HL-60 (cell line): ENCODE data around the gene SHOC2.

Experiments used
- DNase-seq, 2 experiments: peaks; one replicate each; pipeline ENCODE4 v3.0.0-alpha.2; 2010 to 2020; ENCODE audit warnings: low read depth in 1 of 2, low spot score in 1 of 2
- H3K27ac ChIP-seq: fragments of 250-450 bp; sonication (Bioruptor Pico); replicated peaks from 2 replicates; pipeline ENCODE4 v1.5.1; 2020; ENCODE audit warnings: mild to moderate bottlenecking, moderate library complexity
- H3K27me3 ChIP-seq: fragments of 250-450 bp; sonication (Bioruptor Pico); 2 replicates; pipeline ENCODE4 v1.5.1; 2021; ENCODE audit warnings: mild to moderate bottlenecking, moderate library complexity; ENCODE audit not compliant: insufficient read depth, poor library complexity, severe bottlenecking
- H3K4me3 ChIP-seq: replicated peaks from 2 replicates; pipeline ENCODE4 v1.5.1; 2011; ENCODE audit warnings: mild to moderate bottlenecking, control low read depth, low read length; ENCODE audit not compliant: insufficient read depth
- GABPA ChIP-seq: IDR thresholded peaks from 2 replicates; pipeline ENCODE4 v1.6.1; 2012; ENCODE audit warnings: low read depth
- POLR2AphosphoS5 ChIP-seq: IDR thresholded peaks from 2 replicates; pipeline ENCODE4 v1.6.1; 2012; ENCODE audit warnings: low read depth
- SPI1 ChIP-seq: IDR thresholded peaks from 2 replicates; pipeline ENCODE4 v1.6.1; 2012; ENCODE audit warnings: low read depth, mild to moderate bottlenecking, borderline replicate concordance
- TF ChIP-seq, protein P1 (sequence below): IDR thresholded peaks from 2 replicates; pipeline ENCODE4 v1.6.1; 2012; ENCODE audit warnings: low read depth; ENCODE audit not compliant: insufficient replicate concordance
- TF ChIP-seq, protein P2 (sequence below): IDR thresholded peaks from one replicate; pipeline ENCODE4 v1.5.1; 2011; ENCODE audit warnings: low read length, control low read depth, inconsistent platforms; ENCODE audit not compliant: insufficient read depth

SHOC2 gene

DNA sequence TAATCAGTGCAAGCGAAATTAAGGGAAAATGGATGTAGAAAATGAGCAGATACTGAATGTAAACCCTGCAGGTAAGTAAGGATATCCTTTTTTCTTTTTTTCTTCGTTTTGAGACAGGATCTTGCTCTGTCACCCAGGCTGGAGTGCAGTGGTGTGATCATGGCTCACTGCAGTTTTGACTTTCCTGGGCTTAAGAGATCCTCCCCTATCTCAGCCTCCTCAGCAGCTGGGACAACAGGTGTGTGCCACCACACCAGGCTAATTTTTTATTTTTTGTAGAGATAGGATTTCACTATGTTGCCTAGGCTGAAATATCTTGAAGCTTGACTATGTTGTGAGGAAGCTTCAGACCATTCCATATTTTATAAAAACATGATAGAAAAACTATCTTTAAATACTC is 43.4 kb upstream of the SHOC2 start:
- no peak overlapping the region for H3K27ac ChIP-seq
- no peaks in the 10 kb centered on the region for H3K27me3 ChIP-seq
- TF ChIP-seq, protein P1, sequence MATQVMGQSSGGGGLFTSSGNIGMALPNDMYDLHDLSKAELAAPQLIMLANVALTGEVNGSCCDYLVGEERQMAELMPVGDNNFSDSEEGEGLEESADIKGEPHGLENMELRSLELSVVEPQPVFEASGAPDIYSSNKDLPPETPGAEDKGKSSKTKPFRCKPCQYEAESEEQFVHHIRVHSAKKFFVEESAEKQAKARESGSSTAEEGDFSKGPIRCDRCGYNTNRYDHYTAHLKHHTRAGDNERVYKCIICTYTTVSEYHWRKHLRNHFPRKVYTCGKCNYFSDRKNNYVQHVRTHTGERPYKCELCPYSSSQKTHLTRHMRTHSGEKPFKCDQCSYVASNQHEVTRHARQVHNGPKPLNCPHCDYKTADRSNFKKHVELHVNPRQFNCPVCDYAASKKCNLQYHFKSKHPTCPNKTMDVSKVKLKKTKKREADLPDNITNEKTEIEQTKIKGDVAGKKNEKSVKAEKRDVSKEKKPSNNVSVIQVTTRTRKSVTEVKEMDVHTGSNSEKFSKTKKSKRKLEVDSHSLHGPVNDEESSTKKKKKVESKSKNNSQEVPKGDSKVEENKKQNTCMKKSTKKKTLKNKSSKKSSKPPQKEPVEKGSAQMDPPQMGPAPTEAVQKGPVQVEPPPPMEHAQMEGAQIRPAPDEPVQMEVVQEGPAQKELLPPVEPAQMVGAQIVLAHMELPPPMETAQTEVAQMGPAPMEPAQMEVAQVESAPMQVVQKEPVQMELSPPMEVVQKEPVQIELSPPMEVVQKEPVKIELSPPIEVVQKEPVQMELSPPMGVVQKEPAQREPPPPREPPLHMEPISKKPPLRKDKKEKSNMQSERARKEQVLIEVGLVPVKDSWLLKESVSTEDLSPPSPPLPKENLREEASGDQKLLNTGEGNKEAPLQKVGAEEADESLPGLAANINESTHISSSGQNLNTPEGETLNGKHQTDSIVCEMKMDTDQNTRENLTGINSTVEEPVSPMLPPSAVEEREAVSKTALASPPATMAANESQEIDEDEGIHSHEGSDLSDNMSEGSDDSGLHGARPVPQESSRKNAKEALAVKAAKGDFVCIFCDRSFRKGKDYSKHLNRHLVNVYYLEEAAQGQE: no peak
- no peak for TF ChIP-seq SPI1
- TF ChIP-seq, protein P2, sequence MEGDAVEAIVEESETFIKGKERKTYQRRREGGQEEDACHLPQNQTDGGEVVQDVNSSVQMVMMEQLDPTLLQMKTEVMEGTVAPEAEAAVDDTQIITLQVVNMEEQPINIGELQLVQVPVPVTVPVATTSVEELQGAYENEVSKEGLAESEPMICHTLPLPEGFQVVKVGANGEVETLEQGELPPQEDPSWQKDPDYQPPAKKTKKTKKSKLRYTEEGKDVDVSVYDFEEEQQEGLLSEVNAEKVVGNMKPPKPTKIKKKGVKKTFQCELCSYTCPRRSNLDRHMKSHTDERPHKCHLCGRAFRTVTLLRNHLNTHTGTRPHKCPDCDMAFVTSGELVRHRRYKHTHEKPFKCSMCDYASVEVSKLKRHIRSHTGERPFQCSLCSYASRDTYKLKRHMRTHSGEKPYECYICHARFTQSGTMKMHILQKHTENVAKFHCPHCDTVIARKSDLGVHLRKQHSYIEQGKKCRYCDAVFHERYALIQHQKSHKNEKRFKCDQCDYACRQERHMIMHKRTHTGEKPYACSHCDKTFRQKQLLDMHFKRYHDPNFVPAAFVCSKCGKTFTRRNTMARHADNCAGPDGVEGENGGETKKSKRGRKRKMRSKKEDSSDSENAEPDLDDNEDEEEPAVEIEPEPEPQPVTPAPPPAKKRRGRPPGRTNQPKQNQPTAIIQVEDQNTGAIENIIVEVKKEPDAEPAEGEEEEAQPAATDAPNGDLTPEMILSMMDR: no peak
- DNase-seq: no peak
- no peak overlapping the region for H3K4me3 ChIP-seq

DNA sequence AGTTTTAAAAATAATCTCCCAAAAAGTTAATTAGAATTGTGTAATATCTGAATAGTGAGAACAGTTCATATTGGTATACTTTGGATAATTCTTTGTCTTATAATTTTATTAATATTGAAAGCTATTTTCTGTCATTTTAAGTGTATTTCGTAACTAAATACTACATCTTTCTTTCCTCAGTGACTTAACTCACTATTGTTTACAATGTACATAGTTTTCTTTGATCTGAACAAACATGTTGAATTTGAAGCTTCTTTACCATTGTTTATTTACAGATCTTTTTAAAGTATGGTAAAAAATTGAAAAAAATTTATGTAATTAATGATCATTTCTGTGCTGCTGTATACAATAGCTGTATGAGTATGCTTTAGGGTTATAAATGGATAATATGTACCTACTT is 42.6 kb upstream of the SHOC2 start:
- TF ChIP-seq SPI1 (no peak), POLR2AphosphoS5 (no peak), GABPA (no peak)
- TF ChIP-seq, protein P1: no peak
- DNase-seq: no peak
- Histone ChIP-seq H3K27me3 (no peaks in the 10 kb centered on the region), H3K27ac (no peak overlapping the region), H3K4me3 (no peak overlapping the region)

DNA sequence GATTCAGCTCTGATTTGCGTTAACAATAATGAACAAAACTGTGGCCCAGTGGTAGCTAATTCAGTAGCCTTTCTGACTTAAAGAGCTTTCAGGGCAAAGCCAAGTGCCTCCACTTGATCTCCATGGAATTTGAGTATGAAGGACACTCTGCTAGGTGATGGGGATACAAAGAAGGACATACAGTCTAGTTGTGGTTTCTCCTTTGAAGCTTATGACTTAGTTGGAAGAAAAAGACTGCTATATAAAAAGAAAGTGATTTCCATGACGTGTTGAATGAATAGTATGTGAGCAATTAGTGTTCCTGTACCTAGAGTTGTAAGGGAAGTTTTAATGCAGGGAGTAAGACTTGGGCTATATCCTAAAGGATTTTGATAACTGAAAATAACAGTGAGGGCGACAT is 39.4 kb upstream of the SHOC2 start:
- Histone ChIP-seq H3K27ac (no peak overlapping the region), H3K27me3 (no peaks in the 10 kb centered on the region), H3K4me3 (no peak overlapping the region)
- no peak for DNase-seq
- no peak for TF ChIP-seq GABPA
- no peak for TF ChIP-seq POLR2AphosphoS5
- TF ChIP-seq, protein P2: no peak
- TF ChIP-seq, protein P1: no peak
- no peak for TF ChIP-seq SPI1

DNA sequence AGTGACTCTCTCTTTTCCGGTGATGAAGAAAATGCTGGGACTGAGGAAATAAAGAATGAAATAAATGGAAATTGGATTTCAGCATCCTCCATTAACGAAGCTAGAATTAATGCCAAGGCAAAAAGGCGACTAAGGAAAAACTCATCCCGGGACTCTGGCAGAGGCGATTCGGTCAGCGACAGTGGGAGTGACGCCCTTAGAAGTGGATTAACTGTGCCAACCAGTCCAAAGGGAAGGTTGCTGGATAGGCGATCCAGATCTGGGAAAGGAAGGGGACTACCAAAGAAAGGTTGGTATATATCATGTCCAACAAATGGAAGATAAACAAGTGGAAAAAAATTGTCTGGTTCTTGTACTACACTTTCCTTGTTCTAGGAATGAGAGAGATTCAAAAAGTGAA is 38.2 kb upstream of the SHOC2 start:
- no peak for TF ChIP-seq GABPA
- no peak for TF ChIP-seq POLR2AphosphoS5
- TF ChIP-seq, protein P2: no peak
- TF ChIP-seq SPI1: no peak
- TF ChIP-seq, protein P1: no peak
- Histone ChIP-seq H3K27ac (no peak overlapping the region), H3K4me3 (no peak overlapping the region), H3K27me3 (no peaks in the 10 kb centered on the region)
- DNase-seq: no peak
